ENCODE measurements around the gene SLC49A3.

DNA sequence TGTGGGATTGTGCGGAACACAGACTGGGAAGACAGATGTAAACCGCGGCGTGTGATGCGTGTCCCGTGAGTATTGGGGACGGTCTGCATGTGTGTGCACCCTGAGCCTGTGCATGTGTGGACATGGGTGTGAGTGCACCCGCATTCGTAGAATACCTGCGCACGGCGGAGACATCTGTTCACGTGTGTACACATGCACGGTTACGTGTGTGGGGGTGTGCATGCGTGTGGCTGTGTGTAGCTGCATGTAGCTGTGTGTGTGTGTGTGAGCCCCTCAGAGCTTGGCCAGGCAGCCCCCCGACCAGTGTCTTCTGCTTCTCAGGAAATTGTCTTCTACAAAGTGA is 34.5 kb downstream of the SLC49A3 start:
- TF ChIP-seq, protein P1, sequence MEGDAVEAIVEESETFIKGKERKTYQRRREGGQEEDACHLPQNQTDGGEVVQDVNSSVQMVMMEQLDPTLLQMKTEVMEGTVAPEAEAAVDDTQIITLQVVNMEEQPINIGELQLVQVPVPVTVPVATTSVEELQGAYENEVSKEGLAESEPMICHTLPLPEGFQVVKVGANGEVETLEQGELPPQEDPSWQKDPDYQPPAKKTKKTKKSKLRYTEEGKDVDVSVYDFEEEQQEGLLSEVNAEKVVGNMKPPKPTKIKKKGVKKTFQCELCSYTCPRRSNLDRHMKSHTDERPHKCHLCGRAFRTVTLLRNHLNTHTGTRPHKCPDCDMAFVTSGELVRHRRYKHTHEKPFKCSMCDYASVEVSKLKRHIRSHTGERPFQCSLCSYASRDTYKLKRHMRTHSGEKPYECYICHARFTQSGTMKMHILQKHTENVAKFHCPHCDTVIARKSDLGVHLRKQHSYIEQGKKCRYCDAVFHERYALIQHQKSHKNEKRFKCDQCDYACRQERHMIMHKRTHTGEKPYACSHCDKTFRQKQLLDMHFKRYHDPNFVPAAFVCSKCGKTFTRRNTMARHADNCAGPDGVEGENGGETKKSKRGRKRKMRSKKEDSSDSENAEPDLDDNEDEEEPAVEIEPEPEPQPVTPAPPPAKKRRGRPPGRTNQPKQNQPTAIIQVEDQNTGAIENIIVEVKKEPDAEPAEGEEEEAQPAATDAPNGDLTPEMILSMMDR (IDR thresholded peaks at IDR 0.05), result no peak
- no peak for TF ChIP-seq POLR2A (IDR thresholded peaks at IDR 0.05)
